ENCODE data around the gene VASH2.

The VASH2 gene

GRCh38 chr1:212951126-212951946, 995 bp downstream of the VASH2 start:
- no peak for DNase-seq (ENCODE audit: low read depth)

GRCh38 chr1:212951947-212952640, 1.8 kb downstream of the VASH2 start:
- no peak for DNase-seq (ENCODE audit: low read depth)
- no peak overlapping the region for H3K4me3 ChIP-seq (ENCODE audit: low read depth, low read length)
- no peak for TF ChIP-seq CTCF (IDR thresholded peaks at IDR 0.05; ENCODE audit: control insufficient read depth, extremely low read depth, insufficient read depth)

More at GRCh38 chr1:212951126-212951946, 995 bp downstream of the VASH2 start:
- peak overlapping the region; percentile 72 for H3K4me3 ChIP-seq (ENCODE audit: low read depth, low read length)
- no peak for TF ChIP-seq CTCF (IDR thresholded peaks at IDR 0.05; ENCODE audit: control insufficient read depth, extremely low read depth, insufficient read depth)

- DNase-seq (ENCODE audit: low read depth) = no peak
- no peak for TF ChIP-seq CTCF (IDR thresholded peaks at IDR 0.05; ENCODE audit: control insufficient read depth, extremely low read depth, insufficient read depth)
- H3K4me3 ChIP-seq (ENCODE audit: low read depth, low read length) = no peak overlapping the region
Observed at GRCh38 chr1:212952641-212952976, 2.3 kb downstream of the VASH2 start.

GRCh38 chr1:212953321-212953720, 3.0 kb downstream of the VASH2 start:
- no peak overlapping the region for H3K4me3 ChIP-seq (ENCODE audit: low read depth, low read length)
- DNase-seq (ENCODE audit: low read depth) = no peak
- TF ChIP-seq CTCF (IDR thresholded peaks at IDR 0.05; ENCODE audit: control insufficient read depth, extremely low read depth, insufficient read depth) = no peak

- no peak for TF ChIP-seq CTCF (IDR thresholded peaks at IDR 0.05; ENCODE audit: control insufficient read depth, extremely low read depth, insufficient read depth)
- no peak overlapping the region for H3K4me3 ChIP-seq (ENCODE audit: low read depth, low read length)
- no peak for DNase-seq (ENCODE audit: low read depth)
Observed at GRCh38 chr1:212954514-212954913, 4.2 kb downstream of the VASH2 start.

GRCh38 chr1:212955098-212955497, 4.8 kb downstream of the VASH2 start:
- TF ChIP-seq CTCF (IDR thresholded peaks at IDR 0.05; ENCODE audit: control insufficient read depth, extremely low read depth, insufficient read depth) = no peak
- DNase-seq (ENCODE audit: low read depth) = no peak
- H3K4me3 ChIP-seq (ENCODE audit: low read depth, low read length) = no peak overlapping the region

Measured in LNCaP clone FGC (cell line).